ENCODE data around the gene PARVA. TPM values are rescaled to one million over a fixed set of nuclear protein-coding genes. Genes with fewer than 3 reads are reported as not detected.

PARVA gene
- total and polyA plus RNA-seq, 2 donors (not counting 1 experiment from before 2014, with no cell fraction given): 27.7 to 195 TPM

DNA sequence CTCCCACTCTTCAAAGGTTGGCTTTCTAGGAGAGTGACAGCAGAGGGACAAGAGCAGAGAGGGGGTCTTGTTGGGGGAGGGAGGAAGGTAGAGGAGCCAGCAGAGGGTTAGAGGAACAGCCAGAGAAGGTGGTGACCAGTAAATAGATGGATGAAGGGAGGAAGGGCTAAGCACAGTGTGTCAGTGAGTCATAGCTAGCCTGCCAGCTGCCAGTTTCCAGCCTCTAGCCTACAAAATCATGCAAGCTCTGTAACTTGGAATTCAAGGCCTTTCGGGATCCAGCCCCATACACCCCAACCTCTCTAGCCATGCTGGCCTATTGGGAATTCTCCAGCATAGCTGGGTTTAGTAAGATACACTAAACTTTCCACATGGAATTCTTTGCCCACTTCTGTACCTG is 149.4 kb downstream of the PARVA start:
- Histone ChIP-seq H3K4me3 (replicated peaks in 1 of 4; ENCODE audit: control extremely low read depth in 1 of 4, insufficient read depth in 1 of 4, low read depth in 3 of 4, low read length in 4 of 4) (no peak overlapping the region), H3K79me2 (ENCODE audit: control insufficient read depth, insufficient read depth, low read length) (no peaks in the 10 kb centered on the region), H2AFZ (ENCODE audit: low read length) (no peak overlapping the region), H4K20me1 (ENCODE audit: control insufficient read depth, extremely low read depth, insufficient read depth, low read length) (no peaks in the 10 kb centered on the region), H3K27ac (ENCODE audit: insufficient read depth, low read length) (no peak overlapping the region), H3K9me3 (ENCODE audit: control insufficient read depth, insufficient read depth, low read depth, low read length) (no peaks in the 10 kb centered on the region), H3K4me1 (ENCODE audit: control insufficient read depth, extremely low read depth, insufficient read depth, low read length) (peaks cover 26% of the 10 kb centered on the region), H3K9ac (ENCODE audit: insufficient read depth, low read length) (no peak overlapping the region), H3K27me3 (ENCODE audit: control insufficient read depth, insufficient read depth, low read length) (no peaks in the 10 kb centered on the region), H3K36me3 (ENCODE audit: control insufficient read depth, insufficient read depth, low read length) (peaks cover 8% of the 10 kb centered on the region), H3K4me2 (ENCODE audit: extremely low read depth, insufficient read depth, low read length) (peak overlapping the region; percentile 48)
- peak; percentile 82 to 84 for DNase-seq (ENCODE audit: low read depth in 2 of 2)
- TF ChIP-seq CTCF (conservative IDR thresholded peaks at IDR 0.05 in 1 of 2, IDR thresholded peaks at IDR 0.05 in 1 of 2; ENCODE audit: low read depth in 1 of 2, low read length in 2 of 2): no peak
- no peak for TF ChIP-seq EZH2 (IDR thresholded peaks at IDR 0.05; ENCODE audit: low read length, missing control alignments)

- Histone ChIP-seq H4K20me1 (ENCODE audit: control insufficient read depth, extremely low read depth, insufficient read depth, low read length) (no peaks in the 10 kb centered on the region), H3K36me3 (ENCODE audit: control insufficient read depth, insufficient read depth, low read length) (peaks cover 11% of the 10 kb centered on the region), H3K4me3 (replicated peaks in 1 of 4; ENCODE audit: control extremely low read depth in 1 of 4, insufficient read depth in 1 of 4, low read depth in 3 of 4, low read length in 4 of 4) (no peak overlapping the region), H3K9ac (ENCODE audit: insufficient read depth, low read length) (no peak overlapping the region), H3K79me2 (ENCODE audit: control insufficient read depth, insufficient read depth, low read length) (no peaks in the 10 kb centered on the region), H2AFZ (ENCODE audit: low read length) (no peak overlapping the region), H3K4me2 (ENCODE audit: extremely low read depth, insufficient read depth, low read length) (no peak overlapping the region), H3K9me3 (ENCODE audit: control insufficient read depth, insufficient read depth, low read depth, low read length) (no peaks in the 10 kb centered on the region), H3K27ac (ENCODE audit: insufficient read depth, low read length) (no peak overlapping the region), H3K4me1 (ENCODE audit: control insufficient read depth, extremely low read depth, insufficient read depth, low read length) (peaks cover 27% of the 10 kb centered on the region), H3K27me3 (ENCODE audit: control insufficient read depth, insufficient read depth, low read length) (no peaks in the 10 kb centered on the region)
- TF ChIP-seq CTCF (conservative IDR thresholded peaks at IDR 0.05 in 1 of 2, IDR thresholded peaks at IDR 0.05 in 1 of 2; ENCODE audit: low read depth in 1 of 2, low read length in 2 of 2) (no peak), EZH2 (IDR thresholded peaks at IDR 0.05; ENCODE audit: low read length, missing control alignments) (no peak)
- DNase-seq (ENCODE audit: low read depth in 2 of 2): no peak
Measured at GRCh38 chr11:12528487-12528886, 151.1 kb downstream of the PARVA start.

- no peaks in the 10 kb centered on the region for H3K79me2 ChIP-seq (ENCODE audit: control insufficient read depth, insufficient read depth, low read length)
- no peaks in the 10 kb centered on the region for H3K9me3 ChIP-seq (ENCODE audit: control insufficient read depth, insufficient read depth, low read depth, low read length)
- H3K9ac ChIP-seq (ENCODE audit: insufficient read depth, low read length): no peak overlapping the region
- H3K27ac ChIP-seq (ENCODE audit: insufficient read depth, low read length): no peak overlapping the region
- TF ChIP-seq CTCF (conservative IDR thresholded peaks at IDR 0.05 in 1 of 2, IDR thresholded peaks at IDR 0.05 in 1 of 2; ENCODE audit: low read depth in 1 of 2, low read length in 2 of 2) (no peak), EZH2 (IDR thresholded peaks at IDR 0.05; ENCODE audit: low read length, missing control alignments) (no peak)
- H4K20me1 ChIP-seq (ENCODE audit: control insufficient read depth, extremely low read depth, insufficient read depth, low read length): no peaks in the 10 kb centered on the region
- H3K4me3 ChIP-seq (replicated peaks in 1 of 4; ENCODE audit: control extremely low read depth in 1 of 4, insufficient read depth in 1 of 4, low read depth in 3 of 4, low read length in 4 of 4): no peak overlapping the region
- no peak overlapping the region for H2AFZ ChIP-seq (ENCODE audit: low read length)
- peaks cover 11% of the 10 kb centered on the region for H3K36me3 ChIP-seq (ENCODE audit: control insufficient read depth, insufficient read depth, low read length)
- no peaks in the 10 kb centered on the region for H3K27me3 ChIP-seq (ENCODE audit: control insufficient read depth, insufficient read depth, low read length)
- no peak overlapping the region for H3K4me2 ChIP-seq (ENCODE audit: extremely low read depth, insufficient read depth, low read length)
- H3K4me1 ChIP-seq (ENCODE audit: control insufficient read depth, extremely low read depth, insufficient read depth, low read length): peaks cover 27% of the 10 kb centered on the region
- DNase-seq (ENCODE audit: low read depth in 2 of 2): peak in 1 of 2 donors; percentile 89
Measured at GRCh38 chr11:12529041-12529440, 151.7 kb downstream of the PARVA start.
